HG02884 (cell line): ENCODE results near the gene HLA-DRB5.
"Not testable (repeated sequence)": the region's sequence is repeated elsewhere in the genome, so short reads cannot be mapped to it uniquely, and the experiment has no call there.

Source experiments
- ATAC-seq: cut with Tn5 transposase; IDR thresholded peaks from one replicate; pipeline ENCODE4 v1.9.1; 2021; ENCODE audit warnings: mild to moderate bottlenecking, moderate library complexity; ENCODE audit not compliant: unreplicated experiment

The HLA-DRB5 gene

GRCh38 chr6:32529697-32530430, at the start of gene HLA-DRB5:
Gene HLA-DRB5 (minus strand): TSS chr6:32530287. CDS start chr6:32530224, 63 bp downstream.
- no peak for ATAC-seq

DNA sequence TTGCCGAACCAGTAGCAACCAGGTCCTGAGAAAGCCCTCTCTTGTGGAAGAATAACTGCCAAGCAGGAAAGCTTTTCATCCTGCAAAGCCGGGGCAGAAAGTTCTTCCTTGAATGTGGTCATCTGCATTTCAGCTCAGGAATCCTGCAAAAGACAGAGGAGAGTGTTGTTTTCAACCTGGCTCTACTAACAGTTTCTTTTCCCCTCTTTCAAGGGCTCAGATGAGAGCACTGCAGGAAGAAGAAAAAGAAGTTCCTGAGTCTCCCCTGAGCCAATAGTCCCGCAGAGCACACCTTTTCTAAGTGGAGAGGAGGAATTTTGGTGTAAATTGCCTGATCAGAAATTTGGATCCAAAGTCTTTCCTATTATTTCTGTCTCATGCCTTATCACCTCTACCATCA, 48.9 kb upstream of the HLA-DRB5 start:
- ATAC-seq, result no peak

- ATAC-seq, result not testable (repeated sequence)
These were observed 47.4 kb upstream of the HLA-DRB5 start for GRCh38 chr6:32577493-32577892.

- no peak for ATAC-seq
These were observed 46.2 kb upstream of the HLA-DRB5 start for GRCh38 chr6:32576250-32576649.

GRCh38 chr6:32570363-32570905, 40.3 kb upstream of the HLA-DRB5 start:
- no peak for ATAC-seq

- ATAC-seq, result no peak
These were observed 38.5 kb upstream of the HLA-DRB5 start for GRCh38 chr6:32568561-32568960.

GRCh38 chr6:32566957-32567356, 36.9 kb upstream of the HLA-DRB5 start:
- ATAC-seq, result no peak

DNA sequence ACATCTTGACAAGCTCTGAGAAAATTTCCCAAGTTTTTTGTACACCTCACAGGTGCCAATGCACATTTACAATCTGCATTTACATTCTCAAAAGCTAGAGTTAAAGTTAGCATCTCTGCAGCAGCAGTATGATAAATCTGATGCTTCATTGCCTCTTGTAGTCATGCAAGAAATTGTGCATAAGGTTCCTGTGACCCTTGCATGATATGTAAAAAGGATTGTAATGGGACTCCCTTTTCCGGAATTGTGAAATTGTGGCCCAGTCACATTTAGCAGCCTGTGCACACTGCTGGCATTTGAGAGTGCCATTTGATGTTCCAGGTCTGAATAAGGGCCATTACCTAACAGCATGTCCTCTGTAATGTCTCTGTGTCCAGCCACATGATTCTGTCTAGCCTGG, 35.4 kb upstream of the HLA-DRB5 start:
- no peak for ATAC-seq

DNA sequence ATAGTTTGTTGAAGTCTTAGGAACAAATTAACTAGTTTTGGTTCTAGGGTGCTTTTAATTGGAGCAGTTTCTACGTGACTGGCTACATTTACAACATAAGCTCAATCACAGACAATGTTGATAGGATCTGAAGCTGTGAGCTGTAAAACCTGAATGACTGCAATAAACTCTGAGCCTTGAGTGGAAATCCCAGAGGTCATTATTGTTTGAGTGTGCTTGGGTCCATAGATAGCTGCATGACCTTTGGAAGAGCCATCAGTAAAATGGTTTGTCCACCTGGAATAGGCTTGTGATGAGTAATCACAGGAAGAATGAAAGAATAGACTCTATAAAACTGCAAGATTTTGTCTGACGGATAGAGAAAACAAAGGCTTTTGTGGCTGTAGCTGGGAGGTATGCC, 32.9 kb upstream of the HLA-DRB5 start:
- no peak for ATAC-seq

GRCh38 chr6:32559747-32560146, 29.7 kb upstream of the HLA-DRB5 start:
- no peak for ATAC-seq

- ATAC-seq, result no peak
These were observed 28.5 kb upstream of the HLA-DRB5 start for GRCh38 chr6:32558426-32559057.

DNA sequence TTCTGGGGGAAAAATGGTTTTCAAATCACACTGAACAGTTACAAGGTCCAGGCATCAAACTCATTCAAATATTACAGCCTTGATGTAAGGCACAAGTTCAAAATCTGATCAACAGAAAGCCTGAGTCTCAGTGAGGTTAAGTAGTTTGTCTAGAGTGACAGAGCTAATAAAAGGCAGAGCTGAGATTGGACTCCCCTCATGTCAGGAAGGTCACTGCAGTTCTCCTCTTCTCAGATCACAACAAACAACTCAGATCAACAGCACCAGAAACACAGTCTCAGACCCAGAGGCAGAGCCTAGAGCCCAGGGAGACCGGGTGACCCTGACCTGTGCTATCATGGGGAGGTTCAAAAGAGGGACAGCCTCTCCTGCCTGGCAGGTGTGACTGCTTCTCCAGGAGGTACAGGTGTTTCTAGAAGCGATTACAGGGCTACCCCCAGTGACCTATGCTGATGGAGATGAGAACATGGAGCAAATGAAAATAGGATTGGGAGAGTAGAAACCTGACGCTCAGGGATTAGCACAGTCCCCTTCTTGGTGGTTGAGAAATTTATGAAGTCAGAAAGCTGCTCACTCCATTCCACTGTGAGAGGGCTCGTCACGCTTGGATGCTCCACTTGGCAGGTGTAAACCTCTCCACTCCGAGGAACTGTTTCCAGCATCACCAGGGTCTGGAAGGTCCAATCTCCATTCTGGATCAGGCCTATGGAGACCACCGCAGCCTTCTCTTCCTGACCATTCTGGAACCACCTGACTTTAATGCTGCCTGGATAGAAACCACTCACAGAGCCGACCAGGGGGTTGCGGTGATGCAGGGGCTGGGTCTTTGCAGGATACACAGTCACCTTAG, 24.3 kb upstream of the HLA-DRB5 start:
- ATAC-seq, result no peak

DNA sequence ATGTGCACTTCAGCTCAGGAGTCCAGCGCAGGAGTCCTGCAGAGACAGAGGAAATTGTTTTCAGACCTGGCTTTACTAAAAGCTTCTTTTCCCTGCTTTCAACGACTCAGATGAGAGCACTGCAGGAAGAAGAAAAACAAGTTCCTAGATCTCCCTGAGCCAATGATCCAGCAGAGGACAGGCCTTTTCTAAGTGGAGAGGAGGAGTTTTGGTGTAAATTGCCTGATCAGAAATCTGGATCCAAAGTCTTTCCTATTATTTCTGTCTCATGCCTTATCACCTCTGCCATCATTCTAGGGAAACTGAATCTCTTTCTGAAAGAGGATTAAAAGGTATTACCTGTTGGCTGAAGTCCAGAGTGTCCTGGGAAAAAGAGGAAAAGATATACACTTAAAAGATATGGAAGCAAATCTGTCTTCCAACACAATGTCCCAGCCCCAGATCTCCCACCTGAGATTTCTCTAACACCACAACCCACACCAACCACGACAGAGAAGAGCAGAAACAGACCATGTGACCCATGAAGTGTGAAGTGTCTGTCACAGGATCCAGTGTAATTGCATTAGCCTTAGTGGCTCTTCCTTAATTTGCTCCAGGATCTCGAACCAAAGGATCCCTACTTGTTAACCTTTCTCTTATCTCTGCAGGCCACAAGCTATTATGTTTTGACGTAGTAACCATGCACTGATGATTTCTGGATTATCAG, 23.1 kb upstream of the HLA-DRB5 start:
- ATAC-seq, result no peak

DNA sequence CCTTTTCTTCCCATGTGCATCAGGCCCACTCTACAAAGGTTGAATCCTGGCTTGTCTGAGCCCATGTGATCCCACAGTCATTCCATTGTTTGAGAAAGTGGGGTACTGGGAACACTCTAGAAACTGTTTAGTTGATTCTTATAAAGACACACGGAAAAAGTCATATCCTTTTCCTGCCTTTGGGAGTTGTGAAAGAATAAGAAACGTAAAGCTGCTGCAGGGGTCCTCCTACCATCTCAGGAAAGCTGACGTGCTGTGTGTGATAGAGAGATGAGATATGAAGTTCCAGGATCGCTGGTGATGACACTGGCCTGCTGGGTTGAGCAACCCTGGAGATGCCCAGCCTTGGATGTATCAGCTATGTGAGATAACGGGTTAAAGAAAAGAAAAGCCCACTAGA, 21.3 kb upstream of the HLA-DRB5 start:
- no peak for ATAC-seq

GRCh38 chr6:32539839-32540238, 9.8 kb upstream of the HLA-DRB5 start:
- no peak for ATAC-seq

DNA sequence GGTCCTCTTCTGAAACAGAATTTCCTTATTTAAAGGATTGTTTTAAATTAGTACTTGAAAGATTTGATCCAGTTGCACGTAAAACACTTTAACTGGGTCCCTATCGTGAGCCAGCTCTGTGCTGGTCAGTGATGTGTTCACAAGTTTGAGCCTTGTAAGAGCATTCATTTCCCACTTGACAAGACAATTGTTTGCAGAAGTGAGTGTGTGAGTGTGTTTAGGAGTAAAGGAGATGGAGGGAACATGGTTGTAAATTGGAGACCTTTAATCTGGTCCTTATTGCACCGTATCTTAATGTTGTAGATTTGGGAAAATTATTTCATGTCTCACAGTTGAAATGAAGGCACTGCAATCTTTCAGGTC, 325 bp upstream of the HLA-DRB5 start:
- not testable (repeated sequence) for ATAC-seq

- no peak for ATAC-seq
These were observed 7.6 kb downstream of the HLA-DRB5 start for GRCh38 chr6:32522302-32523047.

DNA sequence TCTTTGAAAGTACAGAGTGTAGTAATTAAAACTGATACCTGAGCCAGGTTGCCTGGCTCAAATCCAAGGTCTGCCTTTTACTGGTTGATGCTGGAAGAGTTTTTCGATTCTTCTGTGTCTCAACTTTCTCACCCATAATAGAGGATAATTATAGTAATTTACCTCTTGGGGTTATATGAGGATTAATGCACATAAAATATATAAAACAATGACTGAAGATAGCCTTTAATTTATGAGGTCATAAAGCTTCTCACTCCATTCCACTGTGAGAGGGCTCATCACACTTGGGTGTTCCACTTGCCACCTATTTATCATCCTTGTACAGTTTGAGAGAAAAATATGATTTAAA, 10.2 kb downstream of the HLA-DRB5 start:
- no peak for ATAC-seq

DNA sequence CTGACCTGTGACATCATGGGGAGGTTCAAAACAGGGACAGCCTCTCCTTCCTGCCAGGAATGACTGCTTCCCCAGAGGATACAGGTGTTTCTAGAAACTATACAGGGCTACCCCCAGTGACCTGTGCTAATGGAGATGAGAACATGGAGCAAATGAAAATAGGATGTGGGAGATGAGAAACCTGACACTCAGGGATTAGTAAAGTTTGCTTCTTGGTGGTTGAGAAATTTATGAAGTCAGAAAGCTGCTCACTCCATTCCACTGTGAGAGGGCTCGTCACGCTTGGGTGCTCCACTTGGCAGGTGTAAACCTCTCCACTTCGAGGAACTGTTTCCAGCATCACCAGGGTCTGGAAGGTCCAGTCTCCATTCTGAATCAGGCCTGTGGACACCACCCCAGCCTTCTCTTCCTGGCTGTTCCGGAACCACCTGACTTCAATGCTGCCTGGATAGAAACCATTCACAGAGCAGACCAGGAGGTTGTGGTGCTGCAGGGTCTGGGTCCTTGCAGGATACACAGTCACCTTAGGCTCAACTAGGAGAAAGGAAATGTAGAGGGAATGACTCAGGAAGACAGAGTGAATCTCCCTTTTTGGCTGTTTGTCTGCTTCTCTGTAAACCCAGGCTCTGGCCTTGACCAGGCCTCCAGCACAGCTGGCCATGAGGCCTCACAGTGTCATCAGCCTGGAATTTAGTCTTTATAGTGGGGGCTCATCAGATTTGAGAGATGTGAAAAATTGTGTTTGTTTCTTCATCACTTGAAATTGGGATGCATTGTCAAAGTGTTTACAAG, 10.8 kb downstream of the HLA-DRB5 start:
- ATAC-seq, result no peak
